ENCODE results near the gene CNGB1.

The CNGB1 gene

GRCh38 chr16:58000706-58001676, 30.1 kb upstream of the CNGB1 start, which contains the start of gene USB1:
USB1 (plus strand) TSS chr16:58001407; CDS start chr16:58001484, 77 bp downstream.
- H3K27me3 Mint-ChIP-seq = no peaks in the 10 kb centered on the region
- ATAC-seq (ENCODE audit: low read depth) (peak; percentile 79), DNase-seq (ENCODE audit: low spot score in 2 of 2) (peak; percentile 91 to 94)
- no peaks in the 10 kb centered on the region for H3K9me3 Mint-ChIP-seq
- peaks cover 26% of the 10 kb centered on the region for H3K4me1 Mint-ChIP-seq
- H3K36me3 Mint-ChIP-seq = peaks cover 12% of the 10 kb centered on the region
- peak within 1 kb of the TSS; percentile 90 for H3K4me3 Mint-ChIP-seq
- H3K27ac Mint-ChIP-seq = peak within 1 kb of the TSS; percentile 87

DNA sequence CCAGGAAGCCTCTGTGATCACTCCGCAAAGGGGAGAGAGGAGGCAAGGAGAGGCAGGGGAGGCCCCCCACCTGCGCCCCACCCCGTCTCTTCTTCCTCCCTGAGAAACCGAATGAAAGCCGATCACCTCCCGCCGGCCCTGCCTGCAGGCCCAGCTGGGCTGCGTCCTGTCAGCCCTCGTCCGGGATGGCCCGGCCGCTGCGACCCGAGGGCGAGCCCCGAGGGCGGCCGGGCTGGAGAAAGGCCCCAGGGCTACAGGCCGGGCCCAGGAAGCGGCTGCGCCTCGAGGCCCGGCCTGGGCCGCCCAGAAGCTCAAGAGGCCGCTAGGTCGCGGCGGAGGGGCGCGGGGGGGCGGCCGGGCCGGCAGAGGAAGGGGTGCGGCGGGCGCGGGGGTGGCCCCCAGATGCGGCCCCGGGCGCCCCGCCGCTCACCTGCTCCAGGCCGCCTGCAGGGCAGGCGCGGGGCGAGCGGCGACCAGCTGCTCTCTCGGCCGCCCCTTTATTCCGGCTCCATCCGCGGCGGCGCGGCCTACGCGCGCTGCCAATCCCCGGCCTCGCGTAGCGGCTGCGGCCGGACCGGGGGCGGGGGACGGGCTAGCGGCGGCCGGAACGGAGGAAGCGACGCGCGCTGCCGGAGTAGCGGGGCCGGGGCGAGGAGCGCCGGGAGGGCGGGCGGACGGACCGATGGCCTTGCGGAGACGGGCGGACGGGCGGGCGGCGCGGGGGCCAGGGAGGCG, 29.2 kb upstream of the CNGB1 start, which contains the start of gene ZNF319:
Gene ZNF319, minus strand, starts transcription at position 702 of the 735 bp plus-strand sequence. CDS start 2,407 bp downstream, outside the sequence.
- ATAC-seq (ENCODE audit: low read depth) (peak; percentile 30), DNase-seq (ENCODE audit: low spot score in 2 of 2) (no peak)
- Mint-ChIP-seq H3K9me3 (no peaks in the 10 kb centered on the region), H3K36me3 (peaks cover 12% of the 10 kb centered on the region), H3K4me1 (peaks cover 26% of the 10 kb centered on the region), H3K27ac (peak within 1 kb of the TSS; percentile 87), H3K27me3 (no peaks in the 10 kb centered on the region), H3K4me3 (peak within 1 kb of the TSS; percentile 90)

DNA sequence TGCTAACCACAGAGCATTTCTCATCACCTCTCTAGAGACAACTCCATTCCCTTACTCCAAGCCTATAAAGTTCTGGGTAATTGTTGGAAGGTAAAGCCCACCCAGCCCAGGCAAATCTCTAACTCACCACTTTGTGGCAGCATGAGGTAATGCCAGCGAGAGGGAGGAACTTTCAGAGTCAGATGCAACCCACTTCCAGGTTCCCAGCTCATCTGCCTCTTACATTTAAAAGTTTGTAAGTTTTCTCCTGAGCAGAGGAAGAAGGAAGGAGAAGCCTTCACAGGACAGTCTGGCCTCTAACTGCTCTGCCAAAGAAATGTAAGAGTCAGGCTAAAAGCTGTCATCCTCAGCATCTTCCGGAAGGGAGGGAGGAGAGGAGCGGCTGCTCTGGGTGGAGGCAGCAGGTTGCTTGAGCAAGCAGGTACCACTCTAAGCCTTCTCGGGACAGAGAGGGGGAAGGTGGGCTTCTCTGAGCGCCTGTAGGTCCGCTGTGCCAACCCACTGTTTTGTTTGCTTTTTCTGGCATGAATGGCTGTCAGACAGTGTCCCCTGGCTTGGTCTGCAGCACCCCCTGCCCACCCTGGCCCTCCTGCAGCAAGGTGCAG, 28.5 kb upstream of the CNGB1 start:
- DNase-seq (ENCODE audit: low spot score in 2 of 2) (no peak), ATAC-seq (ENCODE audit: low read depth) (no peak)
- Mint-ChIP-seq H3K4me1 (peaks cover 25% of the 10 kb centered on the region), H3K36me3 (peaks cover 14% of the 10 kb centered on the region), H3K9me3 (no peaks in the 10 kb centered on the region), H3K27ac (peak overlapping the region; percentile 67), H3K27me3 (no peaks in the 10 kb centered on the region), H3K4me3 (peak overlapping the region; percentile 77)

GRCh38 chr16:57998992-57999365, 28.1 kb upstream of the CNGB1 start:
- H3K36me3 Mint-ChIP-seq = peaks cover 12% of the 10 kb centered on the region
- no peak for ATAC-seq (ENCODE audit: low read depth)
- H3K27ac Mint-ChIP-seq = peak overlapping the region; percentile 67
- peaks cover 24% of the 10 kb centered on the region for H3K4me1 Mint-ChIP-seq
- no peaks in the 10 kb centered on the region for H3K27me3 Mint-ChIP-seq
- DNase-seq (ENCODE audit: low spot score in 2 of 2) = no peak
- no peaks in the 10 kb centered on the region for H3K9me3 Mint-ChIP-seq
- peak overlapping the region; percentile 77 for H3K4me3 Mint-ChIP-seq

- Mint-ChIP-seq H3K4me1 (peaks cover 22% of the 10 kb centered on the region), H3K27me3 (no peaks in the 10 kb centered on the region), H3K27ac (no peak overlapping the region), H3K4me3 (no peak overlapping the region), H3K9me3 (no peaks in the 10 kb centered on the region), H3K36me3 (peaks cover 9% of the 10 kb centered on the region)
- ATAC-seq (ENCODE audit: low read depth) (no peak), DNase-seq (ENCODE audit: low spot score in 2 of 2) (no peak)
Measured at GRCh38 chr16:57998486-57998885, 27.6 kb upstream of the CNGB1 start.

- DNase-seq (ENCODE audit: low spot score in 2 of 2) = no peak
- Mint-ChIP-seq H3K4me3 (no peak overlapping the region), H3K27ac (no peak overlapping the region)
Measured at GRCh38 chr16:57997528-57998265, 26.8 kb upstream of the CNGB1 start.

DNA sequence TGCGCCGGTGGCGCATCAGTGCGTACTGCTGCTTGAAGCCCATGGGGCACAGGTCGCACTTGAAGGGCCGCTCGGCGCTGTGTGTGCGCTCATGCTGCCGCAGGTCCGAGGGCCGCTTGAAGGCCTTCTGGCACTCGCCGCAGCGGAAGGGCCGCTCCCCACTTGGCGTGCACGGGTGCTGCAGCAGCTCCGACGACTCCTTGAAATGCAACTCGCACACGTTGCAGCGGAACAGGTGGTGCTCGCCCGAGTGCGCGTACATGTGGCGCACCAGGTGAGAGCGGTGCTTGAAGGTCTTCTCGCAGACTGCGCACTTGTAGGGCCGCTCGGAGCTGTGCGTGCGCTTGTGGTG, 26.2 kb upstream of the CNGB1 start:
- DNase-seq (ENCODE audit: low spot score in 2 of 2) (no peak), ATAC-seq (ENCODE audit: low read depth) (no peak)
- Mint-ChIP-seq H3K4me1 (peaks cover 22% of the 10 kb centered on the region), H3K36me3 (peaks cover 7% of the 10 kb centered on the region), H3K9me3 (no peaks in the 10 kb centered on the region), H3K27me3 (no peaks in the 10 kb centered on the region), H3K27ac (no peak overlapping the region), H3K4me3 (no peak overlapping the region)

More at GRCh38 chr16:57997528-57998265, 26.8 kb upstream of the CNGB1 start:
- H3K4me1 Mint-ChIP-seq = peaks cover 22% of the 10 kb centered on the region
- no peaks in the 10 kb centered on the region for H3K9me3 Mint-ChIP-seq
- ATAC-seq (ENCODE audit: low read depth) = no peak
- H3K27me3 Mint-ChIP-seq = no peaks in the 10 kb centered on the region
- peaks cover 9% of the 10 kb centered on the region for H3K36me3 Mint-ChIP-seq

GRCh38 chr16:57996406-57997175, 25.7 kb upstream of the CNGB1 start:
- Mint-ChIP-seq H3K27ac (no peak overlapping the region), H3K4me1 (peaks cover 18% of the 10 kb centered on the region), H3K36me3 (peaks cover 7% of the 10 kb centered on the region), H3K4me3 (no peak overlapping the region), H3K9me3 (no peaks in the 10 kb centered on the region), H3K27me3 (no peaks in the 10 kb centered on the region)
- DNase-seq (ENCODE audit: low spot score in 2 of 2) (no peak), ATAC-seq (ENCODE audit: low read depth) (no peak)

DNA sequence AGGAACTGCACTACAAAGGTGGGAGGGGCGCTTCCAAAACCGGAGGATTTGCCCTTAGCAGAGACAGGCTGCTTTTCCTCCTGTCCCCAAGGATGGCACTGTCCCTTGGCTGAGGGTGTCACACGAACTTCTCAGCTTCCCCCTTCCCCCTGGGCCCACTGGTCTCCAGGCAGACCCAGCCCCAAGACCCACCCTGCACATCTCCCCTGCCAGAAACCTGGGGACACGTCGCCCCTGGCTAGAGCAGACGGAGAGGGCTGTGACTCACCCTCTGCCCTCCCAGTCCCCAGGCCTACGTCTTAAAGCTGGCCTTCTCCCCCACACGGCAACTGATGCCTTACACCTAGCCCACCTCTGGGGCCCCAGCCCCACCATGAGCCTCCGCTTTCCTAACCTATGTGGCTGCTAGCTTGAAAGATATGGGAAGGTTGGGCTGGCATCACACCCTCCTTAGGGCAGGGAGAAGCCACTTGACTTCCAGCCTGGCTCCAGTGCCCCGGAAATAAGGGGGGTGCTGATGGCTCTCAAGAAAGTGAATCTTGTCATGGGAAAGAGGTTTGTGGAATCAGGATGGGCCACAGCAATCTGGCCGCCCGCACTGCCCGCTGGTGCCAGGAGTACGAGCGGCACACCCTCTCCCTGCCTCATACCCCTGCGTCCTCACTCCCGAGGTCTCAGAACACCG, 24.9 kb upstream of the CNGB1 start:
- Mint-ChIP-seq H3K27ac (no peak overlapping the region), H3K4me3 (no peak overlapping the region), H3K27me3 (no peaks in the 10 kb centered on the region), H3K36me3 (peaks cover 7% of the 10 kb centered on the region), H3K4me1 (peaks cover 15% of the 10 kb centered on the region), H3K9me3 (no peaks in the 10 kb centered on the region)
- DNase-seq (ENCODE audit: low spot score in 2 of 2) (no peak), ATAC-seq (ENCODE audit: low read depth) (no peak)

GRCh38 chr16:57994778-57995177, 23.9 kb upstream of the CNGB1 start:
- Mint-ChIP-seq H3K27ac (no peak overlapping the region), H3K36me3 (peaks cover 7% of the 10 kb centered on the region), H3K4me3 (no peak overlapping the region), H3K4me1 (peaks cover 15% of the 10 kb centered on the region), H3K9me3 (no peaks in the 10 kb centered on the region), H3K27me3 (no peaks in the 10 kb centered on the region)
- DNase-seq (ENCODE audit: low spot score in 2 of 2) (no peak), ATAC-seq (ENCODE audit: low read depth) (peak; percentile 67)

DNA sequence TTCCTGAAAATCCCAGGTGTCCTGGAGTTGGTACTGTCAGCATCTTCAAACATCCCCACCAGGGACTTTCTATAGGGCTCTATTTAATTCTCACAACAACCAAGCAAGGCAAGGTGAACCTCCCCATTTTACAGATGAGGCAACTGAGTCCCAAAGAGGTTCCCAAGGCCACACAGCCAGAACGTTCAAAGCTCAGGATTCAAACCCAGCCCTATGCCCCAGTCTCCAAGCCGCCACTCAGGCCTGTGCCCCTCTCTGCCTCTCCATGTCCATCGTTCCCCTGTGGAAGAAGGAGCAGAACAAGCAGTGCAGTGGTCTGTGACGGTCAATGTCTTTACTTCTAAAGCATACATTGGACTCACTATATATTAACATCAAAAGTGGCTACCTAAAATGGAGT, 23.4 kb upstream of the CNGB1 start:
- no peak overlapping the region for H3K27ac Mint-ChIP-seq

DNA sequence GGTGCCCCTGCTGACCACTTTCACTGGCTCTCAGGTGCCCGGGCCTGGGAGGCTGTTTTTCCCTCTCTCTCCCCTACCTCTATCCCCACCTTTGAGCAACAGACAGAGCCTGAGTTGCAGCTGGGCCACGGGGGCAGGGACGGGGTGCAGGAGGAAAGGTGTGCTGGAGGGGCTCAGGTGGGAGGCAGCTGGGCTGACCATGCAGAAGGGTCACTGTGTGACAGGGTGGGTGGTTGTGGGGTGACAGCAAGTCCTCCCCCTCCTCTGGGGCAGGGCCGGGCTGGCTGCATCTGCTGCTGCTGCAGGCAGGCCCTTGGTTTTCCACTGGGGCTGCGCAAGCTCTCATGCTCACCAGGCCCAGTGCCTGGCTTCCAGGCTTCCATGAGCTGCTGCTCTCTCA, 23.0 kb upstream of the CNGB1 start:
- Mint-ChIP-seq H3K27ac (no peak overlapping the region), H3K4me3 (no peak overlapping the region), H3K4me1 (peaks cover 10% of the 10 kb centered on the region), H3K36me3 (peaks cover 7% of the 10 kb centered on the region), H3K27me3 (no peaks in the 10 kb centered on the region), H3K9me3 (no peaks in the 10 kb centered on the region)
- no peak for ATAC-seq (ENCODE audit: low read depth)
- no peak for DNase-seq (ENCODE audit: low spot score in 2 of 2)

More for the DNA sequence above, 23.4 kb upstream of the CNGB1 start:
- DNase-seq (ENCODE audit: low spot score in 2 of 2) = no peak
- ATAC-seq (ENCODE audit: low read depth) = no peak
- Mint-ChIP-seq H3K36me3 (peaks cover 7% of the 10 kb centered on the region), H3K9me3 (no peaks in the 10 kb centered on the region), H3K4me1 (peaks cover 15% of the 10 kb centered on the region), H3K27me3 (no peaks in the 10 kb centered on the region), H3K4me3 (no peak overlapping the region)

Measured in memory B cell (primary cell).